GM10248 (cell line): ENCODE data around the gene DNM3.

Source experiments
- CTCF ChIA-PET: fragments of 300-600 bp; sonication (Branson Sonifier 250); formaldehyde crosslinking; extraction: SDS; loops from one replicate; lab custom pipeline; 2021; ENCODE audit warnings: antibody characterized with exemption; lab: Yijun Ruan, JAX
- POLR2A ChIA-PET: fragments of 350-650 bp; sonication (Branson Sonifier 250); formaldehyde crosslinking; extraction: SDS; loops from one replicate; lab custom pipeline; 2020; ENCODE audit warnings: antibody characterized with exemption; lab: Yijun Ruan, JAX
- DNase-seq: peaks from one replicate; pipeline ENCODE4 v3.0.0; 2012; ENCODE audit errors: extremely low spot score
- TF ChIP-seq, protein P1 (sequence below): IDR thresholded peaks from 2 replicates; pipeline ENCODE4 v1.5.1; 2012; ENCODE audit warnings: mild to moderate bottlenecking, low read depth; ENCODE audit errors: extremely low read depth, missing control alignments, control extremely low read depth

Gene DNM3

DNA sequence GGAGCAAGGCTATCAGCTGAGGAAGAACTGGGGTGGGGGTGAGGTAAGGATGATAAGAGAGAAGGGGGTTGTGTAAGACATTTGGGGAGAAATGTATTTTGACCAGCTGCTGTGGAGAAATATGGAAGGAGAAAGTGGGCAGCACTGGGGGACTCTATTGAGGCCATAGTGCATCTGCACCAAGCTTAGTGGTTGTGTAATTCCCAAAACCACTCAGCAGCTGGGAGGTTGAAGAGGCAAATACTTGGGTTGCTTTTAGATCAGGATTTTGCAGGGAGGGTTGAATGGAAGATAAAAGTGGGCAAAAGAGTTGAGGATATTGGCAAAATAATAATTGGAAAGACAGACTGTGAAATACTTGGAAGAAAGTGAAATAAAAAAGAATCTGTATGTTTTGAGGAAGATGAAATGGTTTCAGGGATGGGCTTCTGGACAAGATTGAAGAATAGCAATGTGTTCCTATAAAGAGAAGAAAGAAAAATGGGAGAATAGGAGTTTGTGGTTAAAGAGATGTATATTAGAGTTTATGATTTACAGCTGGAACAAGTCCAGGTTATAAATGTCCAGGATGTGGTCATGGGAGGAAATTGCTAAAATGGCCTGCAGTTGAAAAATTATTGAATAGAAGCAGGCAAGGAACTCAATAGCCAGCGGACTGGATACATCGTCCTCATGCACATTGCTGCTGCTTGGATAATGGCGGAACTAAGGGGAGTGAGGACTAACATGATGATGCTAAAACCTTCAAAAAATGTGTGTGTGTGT is 162.7 kb downstream of the DNM3 start:
- TF ChIP-seq, protein P1, sequence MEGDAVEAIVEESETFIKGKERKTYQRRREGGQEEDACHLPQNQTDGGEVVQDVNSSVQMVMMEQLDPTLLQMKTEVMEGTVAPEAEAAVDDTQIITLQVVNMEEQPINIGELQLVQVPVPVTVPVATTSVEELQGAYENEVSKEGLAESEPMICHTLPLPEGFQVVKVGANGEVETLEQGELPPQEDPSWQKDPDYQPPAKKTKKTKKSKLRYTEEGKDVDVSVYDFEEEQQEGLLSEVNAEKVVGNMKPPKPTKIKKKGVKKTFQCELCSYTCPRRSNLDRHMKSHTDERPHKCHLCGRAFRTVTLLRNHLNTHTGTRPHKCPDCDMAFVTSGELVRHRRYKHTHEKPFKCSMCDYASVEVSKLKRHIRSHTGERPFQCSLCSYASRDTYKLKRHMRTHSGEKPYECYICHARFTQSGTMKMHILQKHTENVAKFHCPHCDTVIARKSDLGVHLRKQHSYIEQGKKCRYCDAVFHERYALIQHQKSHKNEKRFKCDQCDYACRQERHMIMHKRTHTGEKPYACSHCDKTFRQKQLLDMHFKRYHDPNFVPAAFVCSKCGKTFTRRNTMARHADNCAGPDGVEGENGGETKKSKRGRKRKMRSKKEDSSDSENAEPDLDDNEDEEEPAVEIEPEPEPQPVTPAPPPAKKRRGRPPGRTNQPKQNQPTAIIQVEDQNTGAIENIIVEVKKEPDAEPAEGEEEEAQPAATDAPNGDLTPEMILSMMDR, result no peak
- DNase-seq, result no peak
- CTCF ChIA-PET, result interaction anchor here (0.7 to 4.0 kb wide), 11 partner anchors 13 to 716 kb away, joined by 3 to 26 read pairs (median 4); partner anchors contain the start of gene PIGC
- POLR2A ChIA-PET, result no interaction called here

DNA sequence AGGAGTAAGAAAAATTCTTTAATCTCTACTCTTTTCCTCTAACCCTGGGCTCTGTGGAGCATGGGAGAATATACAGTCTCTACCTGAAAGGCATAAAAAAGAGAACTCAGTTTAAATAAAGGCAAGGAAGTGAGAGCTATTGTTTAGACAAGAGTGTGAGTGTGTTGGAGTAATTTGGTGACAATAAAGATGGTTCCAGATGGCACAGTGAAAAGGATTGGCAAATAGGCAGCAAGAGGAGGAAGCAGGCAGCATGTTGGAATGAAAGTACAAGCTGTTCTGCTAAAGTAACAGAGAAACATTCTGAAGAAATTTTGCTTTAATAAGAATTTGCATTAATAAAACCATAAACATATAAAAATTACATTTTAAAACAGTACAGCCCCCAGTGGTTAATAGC is 163.4 kb downstream of the DNM3 start:
- TF ChIP-seq, protein P1, result no peak
- CTCF ChIA-PET, result interaction anchor here (1.1 to 4.0 kb wide), 5 partner anchors 13 to 446 kb away, joined by 3 to 26 read pairs (median 9); no protein-coding TSS in a partner anchor
- DNase-seq, result no peak
- POLR2A ChIA-PET, result no interaction called here

DNA sequence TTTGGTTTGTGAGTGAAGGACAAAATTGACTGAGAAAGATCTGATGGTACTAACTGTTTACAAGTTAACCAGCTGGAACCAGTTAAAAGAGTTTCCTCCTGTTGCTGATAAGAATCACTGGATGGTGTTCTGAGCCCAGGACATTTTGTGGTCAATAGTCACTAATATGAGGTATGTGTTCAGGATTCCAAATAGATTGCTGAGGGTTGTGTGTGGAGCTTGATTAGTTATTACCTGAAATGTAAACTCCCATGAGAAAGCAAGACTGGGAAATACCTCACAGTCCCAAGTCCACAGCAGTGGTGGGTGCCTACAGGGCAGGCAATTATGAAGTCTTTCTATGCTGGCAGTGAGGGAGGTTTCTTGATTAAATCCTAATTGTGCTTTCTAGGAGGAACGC is 164.6 kb downstream of the DNM3 start:
- TF ChIP-seq, protein P1, result no peak
- CTCF ChIA-PET, result interaction anchor here (0.9 to 1.6 kb wide), 3 partner anchors 21 to 398 kb away, joined by 3 to 9 read pairs (median 3); no protein-coding TSS in a partner anchor
- no peak for DNase-seq
- POLR2A ChIA-PET, result no interaction called here

DNA sequence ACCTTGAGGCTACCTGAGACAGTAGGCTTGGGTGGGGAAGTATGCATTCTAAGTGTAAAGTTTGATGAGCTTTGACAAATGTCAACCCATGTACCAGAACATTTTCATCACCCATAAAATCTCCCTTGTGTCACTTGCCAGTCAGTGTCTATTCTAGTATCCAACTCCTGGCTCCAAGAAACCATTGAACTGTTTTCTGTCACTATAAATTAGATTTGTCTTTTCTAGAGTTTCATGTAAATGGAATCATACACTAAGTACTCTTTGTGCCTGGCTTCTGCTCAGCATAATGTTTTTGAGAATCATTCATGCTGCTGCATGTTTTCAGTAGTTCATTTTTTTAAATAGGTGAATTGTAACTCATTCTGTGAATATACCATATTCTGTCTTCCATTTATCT is 165.4 kb downstream of the DNM3 start:
- CTCF ChIA-PET, result interaction anchor here (1.3 kb wide), 1 partner anchor 23 kb away, joined by 3 read pairs; no protein-coding TSS in a partner anchor
- no peak for DNase-seq
- POLR2A ChIA-PET, result no interaction called here
- TF ChIP-seq, protein P1, result no peak

DNA sequence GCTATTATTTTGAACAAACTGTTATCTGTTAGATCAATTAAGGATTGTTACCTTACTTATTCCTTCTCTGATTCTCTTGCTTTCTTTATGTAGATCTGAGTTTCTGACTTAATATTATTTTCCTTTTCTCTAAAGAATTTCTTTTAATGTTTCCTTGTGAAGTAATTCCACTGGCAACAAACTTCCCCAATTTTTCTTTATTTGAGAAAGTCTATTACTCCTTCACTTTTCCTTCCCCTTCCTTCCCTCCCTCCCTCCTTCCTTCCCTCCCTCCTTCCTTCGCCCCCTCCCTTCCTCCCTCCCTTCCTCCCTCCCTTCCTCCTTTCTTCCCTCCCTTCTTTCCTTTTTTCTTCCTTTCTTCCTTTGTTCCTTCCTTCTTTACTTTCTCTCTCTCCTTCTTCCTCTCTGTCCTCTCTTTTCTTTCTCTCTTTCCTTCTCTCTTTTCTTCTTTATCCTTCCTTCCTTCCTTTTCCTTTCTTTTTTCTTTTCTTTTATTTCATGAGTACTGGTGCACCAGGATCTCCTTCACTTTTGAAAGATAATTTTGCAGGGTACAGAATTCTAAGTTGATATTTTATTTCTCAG is 177.5 kb downstream of the DNM3 start:
- TF ChIP-seq, protein P1, result no peak
- ChIA-PET CTCF (no interaction called here), POLR2A (no interaction called here)
- DNase-seq, result no peak

DNA sequence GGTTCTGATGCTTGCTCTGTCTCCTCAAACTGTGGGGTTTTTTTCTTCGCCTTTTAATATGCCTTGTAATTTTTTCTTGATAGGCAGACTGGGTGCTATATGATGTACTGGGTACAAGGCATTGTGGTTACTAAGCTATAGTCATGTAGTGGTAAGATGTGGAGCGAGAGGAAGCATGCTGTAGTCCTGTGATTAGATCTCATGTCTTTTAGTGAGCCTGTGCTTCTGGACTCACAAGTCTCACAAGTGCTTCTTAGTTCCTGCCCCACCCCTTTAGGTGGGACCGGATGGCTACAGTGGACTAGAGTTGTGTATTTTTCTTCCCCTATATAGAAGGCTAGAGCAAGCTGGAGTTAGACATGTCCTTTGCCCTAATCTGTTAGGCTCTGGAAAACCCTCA is 178.7 kb downstream of the DNM3 start:
- TF ChIP-seq, protein P1, result no peak
- ChIA-PET POLR2A (no interaction called here), CTCF (interaction anchor here (1.4 kb wide), 1 partner anchor 21 kb away, joined by 3 read pairs; no protein-coding TSS in a partner anchor)
- DNase-seq, result no peak
